NT2/D1 (cell line): ENCODE results near the gene PCGF2.

Experiments
- DNase-seq: peaks from one replicate; pipeline ENCODE4 v3.0.0-alpha.2; 2011; ENCODE audit warnings: low read depth, low spot score
- H3K27me3 ChIP-seq: 2 replicates; pipeline ENCODE4 v1.6.0; 2011; ENCODE audit warnings: mild to moderate bottlenecking; ENCODE audit not compliant: insufficient read length, insufficient read depth
- H3K36me3 ChIP-seq: 2 replicates; pipeline ENCODE4 v1.6.1; 2011; ENCODE audit warnings: mild to moderate bottlenecking, low read length, mixed read lengths; ENCODE audit not compliant: insufficient read depth, insufficient read length
- H3K4me1 ChIP-seq: 2 replicates; pipeline ENCODE4 v1.5.1; 2011; ENCODE audit not compliant: insufficient read depth, insufficient read length
- H3K4me3 ChIP-seq: 2 replicates; pipeline ENCODE4 v1.5.1; 2011; ENCODE audit warnings: low read depth; ENCODE audit not compliant: insufficient read length
- H3K9ac ChIP-seq: 2 replicates; pipeline ENCODE4 v1.6.0; 2011; ENCODE audit warnings: low read depth; ENCODE audit not compliant: insufficient read length
- H3K9me3 ChIP-seq: 2 replicates; pipeline ENCODE4 v1.5.1; 2011; ENCODE audit warnings: mild to moderate bottlenecking, low read length; ENCODE audit not compliant: insufficient read depth
- SUZ12 ChIP-seq: IDR thresholded peaks from 2 replicates; pipeline ENCODE4 v1.6.1; 2011; ENCODE audit not compliant: insufficient read length, insufficient read depth; ENCODE audit errors: extremely low read depth
- YY1 ChIP-seq: IDR thresholded peaks from 2 replicates; pipeline ENCODE4 v1.6.1; 2011; ENCODE audit not compliant: insufficient read length, insufficient read depth
- ZNF274 ChIP-seq: IDR thresholded peaks from 2 replicates; pipeline ENCODE4 v1.6.1; 2011; ENCODE audit warnings: mild to moderate bottlenecking, low read depth, low read length

Gene PCGF2

DNA sequence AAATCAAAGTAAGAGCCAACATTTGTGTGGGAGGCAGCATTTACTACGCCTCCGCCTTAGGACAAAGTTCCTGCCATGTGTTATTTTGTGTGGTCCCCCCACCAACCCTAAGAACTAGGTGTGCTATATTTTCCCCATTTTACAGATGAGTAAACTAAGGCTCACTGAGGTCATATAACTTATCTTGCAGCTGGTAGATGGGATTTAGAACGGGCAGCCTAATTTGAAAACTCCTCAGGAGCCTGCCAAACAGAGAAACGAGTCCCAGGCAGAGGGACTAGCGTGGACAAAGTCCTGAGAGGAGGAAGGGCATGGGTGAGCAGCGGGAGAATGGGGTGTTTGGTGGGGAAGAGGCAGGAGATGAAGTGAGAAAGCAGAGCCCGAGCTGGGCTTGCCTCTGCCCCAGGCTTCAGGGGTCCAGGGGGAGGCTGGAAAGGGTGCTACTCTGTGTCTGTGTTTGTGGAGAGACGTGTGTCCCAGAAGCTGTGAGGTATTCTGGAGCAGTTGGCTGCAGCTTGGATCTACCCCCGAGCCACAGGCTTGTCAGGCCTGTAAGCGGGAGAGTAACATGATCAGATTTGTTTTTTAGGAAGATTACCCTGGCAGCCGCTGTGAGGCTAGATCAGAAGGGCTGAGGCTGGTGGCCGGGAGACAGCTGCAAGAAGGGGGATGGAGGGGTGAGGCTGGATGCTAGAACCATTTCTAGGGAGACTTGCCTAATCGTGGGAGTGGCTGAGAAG lies 38.1 kb downstream of the PCGF2 start:
- H3K27me3 ChIP-seq: peaks cover 25% of the 10 kb centered on the region
- H3K9me3 ChIP-seq: no peaks in the 10 kb centered on the region
- peaks cover 19% of the 10 kb centered on the region for H3K36me3 ChIP-seq
- DNase-seq: no peak
- H3K9ac ChIP-seq: peak overlapping the region; percentile 9
- no peak for TF ChIP-seq ZNF274
- peaks cover 40% of the 10 kb centered on the region for H3K4me1 ChIP-seq
- H3K4me3 ChIP-seq: no peak overlapping the region

DNA sequence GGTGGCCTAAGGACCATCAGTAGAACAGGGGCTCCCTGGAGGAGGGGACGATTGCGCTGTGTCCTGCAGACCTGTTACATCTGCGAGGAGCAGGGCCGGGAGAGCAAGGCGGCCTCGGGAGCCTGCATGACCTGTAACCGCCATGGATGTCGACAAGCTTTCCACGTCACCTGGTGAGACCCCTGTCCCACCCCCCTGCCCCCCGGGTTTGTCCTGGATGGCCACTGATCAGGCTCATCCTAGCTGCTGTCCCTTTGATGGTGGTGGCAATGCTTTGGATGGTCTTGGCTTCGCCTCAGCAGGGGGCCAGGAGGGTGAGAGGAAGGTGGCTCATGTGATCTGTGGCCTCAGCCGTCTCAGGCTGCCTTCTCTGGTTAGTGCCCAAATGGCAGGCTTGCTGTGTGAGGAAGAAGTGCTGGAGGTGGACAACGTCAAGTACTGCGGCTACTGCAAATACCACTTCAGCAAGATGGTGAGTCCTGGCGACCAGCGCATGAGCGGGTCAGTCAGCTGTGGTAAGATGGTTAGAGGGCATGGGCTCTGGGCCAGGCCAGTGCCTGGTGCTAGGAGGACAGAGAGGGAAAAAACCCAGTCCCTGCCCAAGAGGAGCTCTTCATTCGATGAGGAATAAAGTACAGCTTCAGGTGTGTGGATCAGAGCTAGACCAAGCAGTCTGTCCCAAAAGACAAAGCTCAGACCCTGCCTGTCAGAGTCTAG lies 38.9 kb downstream of the PCGF2 start:
- TF ChIP-seq YY1: no peak
- TF ChIP-seq SUZ12: no peak
- no peak for TF ChIP-seq ZNF274
- H3K9ac ChIP-seq: no peak overlapping the region
- no peaks in the 10 kb centered on the region for H3K9me3 ChIP-seq
- no peak for DNase-seq
- peaks cover 19% of the 10 kb centered on the region for H3K36me3 ChIP-seq
- H3K4me3 ChIP-seq: no peak overlapping the region
- H3K4me1 ChIP-seq: peaks cover 44% of the 10 kb centered on the region
- peaks cover 29% of the 10 kb centered on the region for H3K27me3 ChIP-seq

GRCh38 chr17:38707678-38708351 lies 40.3 kb downstream of the PCGF2 start:
- no peak overlapping the region for H3K4me3 ChIP-seq
- H3K4me1 ChIP-seq: peaks cover 44% of the 10 kb centered on the region
- H3K9me3 ChIP-seq: no peaks in the 10 kb centered on the region
- H3K27me3 ChIP-seq: peaks cover 43% of the 10 kb centered on the region
- peaks cover 13% of the 10 kb centered on the region for H3K36me3 ChIP-seq
- no peak overlapping the region for H3K9ac ChIP-seq
- no peak for TF ChIP-seq YY1
- TF ChIP-seq ZNF274: no peak
- TF ChIP-seq SUZ12: no peak
- no peak for DNase-seq

DNA sequence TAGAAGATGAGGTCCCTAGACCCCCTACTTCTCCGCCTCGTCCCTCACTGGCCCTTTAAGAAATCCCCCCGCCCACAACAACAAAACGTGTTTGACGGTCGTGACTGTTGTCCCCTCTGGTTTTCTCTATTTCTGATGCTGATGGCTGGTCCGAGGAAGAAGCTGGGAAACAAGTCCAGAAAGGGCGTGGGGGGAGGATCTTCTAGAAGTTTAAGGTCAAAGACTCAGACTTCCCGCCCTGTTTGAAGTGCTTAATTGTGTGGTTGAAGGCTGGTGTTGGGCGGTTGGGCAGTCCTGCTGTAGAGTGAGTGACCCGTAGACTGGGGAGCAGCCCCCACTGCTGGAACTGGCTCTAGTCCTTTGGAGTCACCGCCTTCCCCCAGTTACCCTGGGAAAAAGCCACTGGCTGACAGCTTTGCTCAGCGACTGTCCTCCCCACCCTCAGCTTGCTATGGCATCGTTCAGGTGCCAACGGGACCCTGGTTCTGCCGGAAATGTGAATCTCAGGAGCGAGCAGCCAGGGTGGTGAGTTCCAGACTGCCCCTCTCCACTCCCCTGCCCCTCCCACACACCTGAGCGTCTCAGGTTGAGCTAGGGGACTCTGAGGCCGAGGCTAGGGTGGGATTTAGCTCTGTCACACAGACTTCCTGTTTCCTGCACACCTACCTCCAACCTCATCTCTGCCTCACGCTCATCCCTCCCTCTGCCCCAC lies 41.5 kb downstream of the PCGF2 start:
- Histone ChIP-seq H3K27me3 (peaks cover 53% of the 10 kb centered on the region), H3K4me1 (peaks cover 43% of the 10 kb centered on the region), H3K4me3 (peak overlapping the region; percentile 59), H3K9me3 (no peaks in the 10 kb centered on the region), H3K9ac (peak overlapping the region; percentile 75), H3K36me3 (peaks cover 8% of the 10 kb centered on the region)
- TF ChIP-seq YY1: no peak
- no peak for TF ChIP-seq SUZ12
- no peak for TF ChIP-seq ZNF274
- DNase-seq: no peak

GRCh38 chr17:38705803-38706504 lies 42.2 kb downstream of the PCGF2 start:
- H3K36me3 ChIP-seq: peaks cover 8% of the 10 kb centered on the region
- TF ChIP-seq ZNF274 (no peak), SUZ12 (no peak), YY1 (no peak)
- H3K4me3 ChIP-seq: peak overlapping the region; percentile 59
- H3K9me3 ChIP-seq: no peaks in the 10 kb centered on the region
- no peak for DNase-seq
- peaks cover 37% of the 10 kb centered on the region for H3K4me1 ChIP-seq
- H3K27me3 ChIP-seq: peaks cover 60% of the 10 kb centered on the region
- peak overlapping the region; percentile 75 for H3K9ac ChIP-seq

GRCh38 chr17:38705523-38705802 lies 42.7 kb downstream of the PCGF2 start:
- peaks cover 8% of the 10 kb centered on the region for H3K36me3 ChIP-seq
- DNase-seq: no peak
- H3K4me3 ChIP-seq: peak overlapping the region; percentile 59
- H3K4me1 ChIP-seq: peaks cover 32% of the 10 kb centered on the region
- H3K27me3 ChIP-seq: peaks cover 65% of the 10 kb centered on the region
- no peaks in the 10 kb centered on the region for H3K9me3 ChIP-seq
- H3K9ac ChIP-seq: no peak overlapping the region
- TF ChIP-seq SUZ12 (no peak), ZNF274 (no peak), YY1 (no peak)
